GM23338 (cell line): Measurements from ENCODE around the gene EYA4. TPM values are rescaled to one million over a fixed set of nuclear protein-coding genes. Genes with fewer than 3 reads are reported as not detected.

Experiments
- ATAC-seq: fragments of 200-7000 bp; cut with Tn5 transposase; 3 replicates; pipeline ENCODE4 v1.9.1; 2020
- DNase-seq: peaks from one replicate; pipeline ENCODE4 v3.0.0-alpha.2; 2015; ENCODE audit warnings: low spot score
- H2AFZ ChIP-seq: fragments of 200-600 bp; sonication (generic); 2 replicates; pipeline ENCODE4 v1.8.0; 2016; ENCODE audit warnings: antibody characterized with exemption, mild to moderate bottlenecking, moderate library complexity
- H3F3A ChIP-seq: fragments of 200-600 bp; sonication (generic); replicated peaks from 2 replicates; pipeline ENCODE4 v1.8.0; 2017; ENCODE audit warnings: antibody characterized with exemption, mixed run types, low read depth
- H3K27ac ChIP-seq: fragments of 200-600 bp; sonication (generic); 2 replicates; pipeline ENCODE4 v1.6.1; 2016; ENCODE audit warnings: low read depth
- H3K27me3 ChIP-seq: fragments of 200-600 bp; sonication (generic); 2 replicates; pipeline ENCODE4 v1.8.0; 2016; ENCODE audit warnings: mild to moderate bottlenecking, mixed run types, moderate library complexity; ENCODE audit not compliant: insufficient read depth
- H3K36me3 ChIP-seq: fragments of 200-600 bp; sonication (generic); 2 replicates; pipeline ENCODE4 v1.8.0; 2016; ENCODE audit warnings: mild to moderate bottlenecking; ENCODE audit not compliant: insufficient read depth
- H3K4me1 ChIP-seq: fragments of 200-600 bp; sonication (generic); 2 replicates; pipeline ENCODE4 v1.8.0; 2016; ENCODE audit warnings: mild to moderate bottlenecking, moderate library complexity; ENCODE audit not compliant: insufficient read depth
- H3K4me2 ChIP-seq: fragments of 200-600 bp; sonication (generic); 2 replicates; pipeline ENCODE4 v1.7.1; 2017; ENCODE audit warnings: mixed run types
- H3K4me3 ChIP-seq: fragments of 200-600 bp; sonication (generic); 2 replicates; pipeline ENCODE4 v1.6.1; 2016; ENCODE audit warnings: mixed run types
- H3K79me2 ChIP-seq: fragments of 200-600 bp; sonication (generic); replicated peaks from 2 replicates; pipeline ENCODE4 v1.8.0; 2017; ENCODE audit warnings: mild to moderate bottlenecking; ENCODE audit not compliant: insufficient read depth
- H3K9me2 ChIP-seq: fragments of 200-600 bp; sonication (generic); 2 replicates; pipeline ENCODE4 v1.8.0; 2017; ENCODE audit not compliant: insufficient read depth
- H4K20me1 ChIP-seq: fragments of 200-600 bp; sonication (generic); replicated peaks from 2 replicates; pipeline ENCODE4 v1.8.0; 2017; ENCODE audit warnings: mild to moderate bottlenecking; ENCODE audit not compliant: insufficient read depth
- H3K27ac Mint-ChIP-seq: 2 replicates; pipeline ENCODE4 v1.8.0; 2020; ENCODE audit warnings: inconsistent platforms, mild to moderate bottlenecking, moderate library complexity, mixed read lengths
- H3K27me3 Mint-ChIP-seq: 3 replicates; pipeline ENCODE4 v1.8.0; 2022; ENCODE audit warnings: low read depth, mild to moderate bottlenecking, moderate library complexity, mixed read lengths, inconsistent platforms; ENCODE audit not compliant: insufficient read depth, poor library complexity
- H3K36me3 Mint-ChIP-seq: 3 replicates; pipeline ENCODE4 v1.8.0; 2021; ENCODE audit warnings: low read depth, mild to moderate bottlenecking, inconsistent platforms, moderate library complexity, mixed read lengths
- H3K4me1 Mint-ChIP-seq: 3 replicates; pipeline ENCODE4 v1.8.0; 2020; ENCODE audit warnings: mild to moderate bottlenecking, inconsistent platforms, mixed read lengths
- H3K4me3 Mint-ChIP-seq: 3 replicates; pipeline ENCODE4 v1.8.0; 2021; ENCODE audit warnings: moderate library complexity, mild to moderate bottlenecking, inconsistent platforms, mixed read lengths
- H3K9me3 Mint-ChIP-seq: 3 replicates; pipeline ENCODE4 v1.8.0; 2020; ENCODE audit warnings: moderate library complexity, mild to moderate bottlenecking, inconsistent platforms, mixed read lengths
- CREB1 ChIP-seq: fragments of 250-450 bp; sonication (Bioruptor Pico); IDR thresholded peaks from 2 replicates; pipeline ENCODE4 v1.5.0; 2020; ENCODE audit warnings: low read depth, mild to moderate bottlenecking, moderate library complexity
- EZH2phosphoT487 ChIP-seq: fragments of 200-600 bp; sonication (generic); IDR thresholded peaks from one replicate; pipeline ENCODE4 v1.8.1; 2018; ENCODE audit warnings: antibody characterized with exemption; ENCODE audit not compliant: unreplicated experiment
- ZNF114 ChIP-seq: fragments of 250-450 bp; sonication (Bioruptor Pico); IDR thresholded peaks from 2 replicates; pipeline ENCODE4 v1.5.0; 2020; ENCODE audit warnings: mild to moderate bottlenecking, moderate library complexity
- polyA plus RNA-seq: library from polyadenylated mRNA; unstranded; fragments of >200 nt; fragmentation: Nextera tagmentation; extraction: Ambion mirVana; gene quantifications from 2 replicates; pipeline ENCODE4 v1.2.1, GENCODE V29; 2016
- total RNA-seq: library from RNA; depleted of rRNA; stranded (reverse); fragments of >200 nt; shearing (Covaris generic); gene quantifications from 2 replicates; pipeline ENCODE4 v1.2.3, GENCODE V29; 2014
- TF ChIP-seq, protein P1 (sequence below): IDR thresholded peaks from 2 replicates; pipeline ENCODE4 v1.6.1; 2016; ENCODE audit warnings: antibody characterized with exemption
- TF ChIP-seq, protein P2 (sequence below): IDR thresholded peaks from one replicate; pipeline ENCODE4 v1.6.1; 2018; ENCODE audit warnings: antibody characterized with exemption; ENCODE audit not compliant: unreplicated experiment
- TF ChIP-seq, protein P3 (sequence below): fragments of 250-450 bp; sonication (Bioruptor Pico); IDR thresholded peaks from 2 replicates; pipeline ENCODE4 v1.5.0; 2020; ENCODE audit warnings: mild to moderate bottlenecking, moderate library complexity

Gene EYA4
- total and polyA plus RNA-seq, 2 experiments from 2014 or later: 0.05 to 0.21 TPM

DNA sequence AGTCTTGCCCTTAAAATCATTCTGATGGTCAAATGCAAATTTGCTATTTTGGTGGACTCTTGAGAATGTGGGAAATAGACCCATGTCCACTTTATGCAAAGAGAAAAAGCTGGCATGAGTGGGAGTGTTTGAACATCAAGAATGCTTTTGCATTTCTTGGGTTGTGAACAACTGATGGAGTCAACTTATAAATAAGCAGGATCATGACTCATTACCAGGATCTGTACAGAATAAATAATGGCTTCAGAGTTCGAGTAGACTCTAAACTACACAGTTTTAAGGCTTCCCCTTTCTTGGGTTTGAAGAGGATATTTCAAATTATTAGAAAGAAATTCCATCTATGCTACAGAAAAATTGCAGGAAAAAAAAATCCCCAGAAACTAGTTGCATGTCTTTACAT is 195.5 kb downstream of the EYA4 start:
- H3K27ac Mint-ChIP-seq: no peak overlapping the region
- H3K9me3 Mint-ChIP-seq: no peaks in the 10 kb centered on the region
- H3K27me3 Mint-ChIP-seq: peaks cover 2% of the 10 kb centered on the region
- H3K36me3 Mint-ChIP-seq: no peaks in the 10 kb centered on the region
- H3K4me1 ChIP-seq: peaks cover 10% of the 10 kb centered on the region
- H3K79me2 ChIP-seq: no peaks in the 10 kb centered on the region
- no peak overlapping the region for H3K27ac ChIP-seq
- no peaks in the 10 kb centered on the region for H3K36me3 ChIP-seq
- no peak for TF ChIP-seq ZNF114 (CRISPR knock-in tag)
- TF ChIP-seq, protein P1, sequence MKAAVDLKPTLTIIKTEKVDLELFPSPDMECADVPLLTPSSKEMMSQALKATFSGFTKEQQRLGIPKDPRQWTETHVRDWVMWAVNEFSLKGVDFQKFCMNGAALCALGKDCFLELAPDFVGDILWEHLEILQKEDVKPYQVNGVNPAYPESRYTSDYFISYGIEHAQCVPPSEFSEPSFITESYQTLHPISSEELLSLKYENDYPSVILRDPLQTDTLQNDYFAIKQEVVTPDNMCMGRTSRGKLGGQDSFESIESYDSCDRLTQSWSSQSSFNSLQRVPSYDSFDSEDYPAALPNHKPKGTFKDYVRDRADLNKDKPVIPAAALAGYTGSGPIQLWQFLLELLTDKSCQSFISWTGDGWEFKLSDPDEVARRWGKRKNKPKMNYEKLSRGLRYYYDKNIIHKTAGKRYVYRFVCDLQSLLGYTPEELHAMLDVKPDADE: no peak
- TF ChIP-seq CREB1: no peak
- TF ChIP-seq, protein P2, sequence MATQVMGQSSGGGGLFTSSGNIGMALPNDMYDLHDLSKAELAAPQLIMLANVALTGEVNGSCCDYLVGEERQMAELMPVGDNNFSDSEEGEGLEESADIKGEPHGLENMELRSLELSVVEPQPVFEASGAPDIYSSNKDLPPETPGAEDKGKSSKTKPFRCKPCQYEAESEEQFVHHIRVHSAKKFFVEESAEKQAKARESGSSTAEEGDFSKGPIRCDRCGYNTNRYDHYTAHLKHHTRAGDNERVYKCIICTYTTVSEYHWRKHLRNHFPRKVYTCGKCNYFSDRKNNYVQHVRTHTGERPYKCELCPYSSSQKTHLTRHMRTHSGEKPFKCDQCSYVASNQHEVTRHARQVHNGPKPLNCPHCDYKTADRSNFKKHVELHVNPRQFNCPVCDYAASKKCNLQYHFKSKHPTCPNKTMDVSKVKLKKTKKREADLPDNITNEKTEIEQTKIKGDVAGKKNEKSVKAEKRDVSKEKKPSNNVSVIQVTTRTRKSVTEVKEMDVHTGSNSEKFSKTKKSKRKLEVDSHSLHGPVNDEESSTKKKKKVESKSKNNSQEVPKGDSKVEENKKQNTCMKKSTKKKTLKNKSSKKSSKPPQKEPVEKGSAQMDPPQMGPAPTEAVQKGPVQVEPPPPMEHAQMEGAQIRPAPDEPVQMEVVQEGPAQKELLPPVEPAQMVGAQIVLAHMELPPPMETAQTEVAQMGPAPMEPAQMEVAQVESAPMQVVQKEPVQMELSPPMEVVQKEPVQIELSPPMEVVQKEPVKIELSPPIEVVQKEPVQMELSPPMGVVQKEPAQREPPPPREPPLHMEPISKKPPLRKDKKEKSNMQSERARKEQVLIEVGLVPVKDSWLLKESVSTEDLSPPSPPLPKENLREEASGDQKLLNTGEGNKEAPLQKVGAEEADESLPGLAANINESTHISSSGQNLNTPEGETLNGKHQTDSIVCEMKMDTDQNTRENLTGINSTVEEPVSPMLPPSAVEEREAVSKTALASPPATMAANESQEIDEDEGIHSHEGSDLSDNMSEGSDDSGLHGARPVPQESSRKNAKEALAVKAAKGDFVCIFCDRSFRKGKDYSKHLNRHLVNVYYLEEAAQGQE: no peak
- no peak for TF ChIP-seq EZH2phosphoT487
- TF ChIP-seq, protein P3, sequence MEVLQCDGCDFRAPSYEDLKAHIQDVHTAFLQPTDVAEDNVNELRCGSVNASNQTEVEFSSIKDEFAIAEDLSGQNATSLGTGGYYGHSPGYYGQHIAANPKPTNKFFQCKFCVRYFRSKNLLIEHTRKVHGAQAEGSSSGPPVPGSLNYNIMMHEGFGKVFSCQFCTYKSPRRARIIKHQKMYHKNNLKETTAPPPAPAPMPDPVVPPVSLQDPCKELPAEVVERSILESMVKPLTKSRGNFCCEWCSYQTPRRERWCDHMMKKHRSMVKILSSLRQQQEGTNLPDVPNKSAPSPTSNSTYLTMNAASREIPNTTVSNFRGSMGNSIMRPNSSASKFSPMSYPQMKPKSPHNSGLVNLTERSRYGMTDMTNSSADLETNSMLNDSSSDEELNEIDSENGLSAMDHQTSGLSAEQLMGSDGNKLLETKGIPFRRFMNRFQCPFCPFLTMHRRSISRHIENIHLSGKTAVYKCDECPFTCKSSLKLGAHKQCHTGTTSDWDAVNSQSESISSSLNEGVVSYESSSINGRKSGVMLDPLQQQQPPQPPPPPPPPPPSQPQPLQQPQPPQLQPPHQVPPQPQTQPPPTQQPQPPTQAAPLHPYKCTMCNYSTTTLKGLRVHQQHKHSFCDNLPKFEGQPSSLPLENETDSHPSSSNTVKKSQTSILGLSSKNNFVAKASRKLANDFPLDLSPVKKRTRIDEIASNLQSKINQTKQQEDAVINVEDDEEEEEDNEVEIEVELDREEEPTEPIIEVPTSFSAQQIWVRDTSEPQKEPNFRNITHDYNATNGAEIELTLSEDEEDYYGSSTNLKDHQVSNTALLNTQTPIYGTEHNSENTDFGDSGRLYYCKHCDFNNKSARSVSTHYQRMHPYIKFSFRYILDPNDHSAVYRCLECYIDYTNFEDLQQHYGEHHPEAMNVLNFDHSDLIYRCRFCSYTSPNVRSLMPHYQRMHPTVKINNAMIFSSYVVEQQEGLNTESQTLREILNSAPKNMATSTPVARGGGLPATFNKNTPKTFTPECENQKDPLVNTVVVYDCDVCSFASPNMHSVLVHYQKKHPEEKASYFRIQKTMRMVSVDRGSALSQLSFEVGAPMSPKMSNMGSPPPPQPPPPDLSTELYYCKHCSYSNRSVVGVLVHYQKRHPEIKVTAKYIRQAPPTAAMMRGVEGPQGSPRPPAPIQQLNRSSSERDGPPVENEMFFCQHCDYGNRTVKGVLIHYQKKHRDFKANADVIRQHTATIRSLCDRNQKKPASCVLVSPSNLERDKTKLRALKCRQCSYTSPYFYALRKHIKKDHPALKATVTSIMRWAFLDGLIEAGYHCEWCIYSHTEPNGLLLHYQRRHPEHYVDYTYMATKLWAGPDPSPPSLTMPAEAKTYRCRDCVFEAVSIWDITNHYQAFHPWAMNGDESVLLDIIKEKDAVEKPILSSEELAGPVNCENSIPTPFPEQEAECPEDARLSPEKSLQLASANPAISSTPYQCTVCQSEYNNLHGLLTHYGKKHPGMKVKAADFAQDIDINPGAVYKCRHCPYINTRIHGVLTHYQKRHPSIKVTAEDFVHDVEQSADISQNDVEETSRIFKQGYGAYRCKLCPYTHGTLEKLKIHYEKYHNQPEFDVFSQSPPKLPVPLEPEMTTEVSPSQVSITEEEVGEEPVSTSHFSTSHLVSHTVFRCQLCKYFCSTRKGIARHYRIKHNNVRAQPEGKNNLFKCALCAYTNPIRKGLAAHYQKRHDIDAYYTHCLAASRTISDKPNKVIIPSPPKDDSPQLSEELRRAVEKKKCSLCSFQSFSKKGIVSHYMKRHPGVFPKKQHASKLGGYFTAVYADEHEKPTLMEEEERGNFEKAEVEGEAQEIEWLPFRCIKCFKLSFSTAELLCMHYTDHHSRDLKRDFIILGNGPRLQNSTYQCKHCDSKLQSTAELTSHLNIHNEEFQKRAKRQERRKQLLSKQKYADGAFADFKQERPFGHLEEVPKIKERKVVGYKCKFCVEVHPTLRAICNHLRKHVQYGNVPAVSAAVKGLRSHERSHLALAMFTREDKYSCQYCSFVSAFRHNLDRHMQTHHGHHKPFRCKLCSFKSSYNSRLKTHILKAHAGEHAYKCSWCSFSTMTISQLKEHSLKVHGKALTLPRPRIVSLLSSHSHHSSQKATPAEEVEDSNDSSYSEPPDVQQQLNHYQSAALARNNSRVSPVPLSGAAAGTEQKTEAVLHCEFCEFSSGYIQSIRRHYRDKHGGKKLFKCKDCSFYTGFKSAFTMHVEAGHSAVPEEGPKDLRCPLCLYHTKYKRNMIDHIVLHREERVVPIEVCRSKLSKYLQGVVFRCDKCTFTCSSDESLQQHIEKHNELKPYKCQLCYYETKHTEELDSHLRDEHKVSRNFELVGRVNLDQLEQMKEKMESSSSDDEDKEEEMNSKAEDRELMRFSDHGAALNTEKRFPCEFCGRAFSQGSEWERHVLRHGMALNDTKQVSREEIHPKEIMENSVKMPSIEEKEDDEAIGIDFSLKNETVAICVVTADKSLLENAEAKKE (CRISPR knock-in tag): no peak
- H4K20me1 ChIP-seq: no peaks in the 10 kb centered on the region
- no peaks in the 10 kb centered on the region for H3K9me2 ChIP-seq
- no peak overlapping the region for H3K4me3 Mint-ChIP-seq
- ATAC-seq: no peak
- H2AFZ ChIP-seq: no peak overlapping the region
- no peaks in the 10 kb centered on the region for H3K27me3 ChIP-seq
- H3K4me3 ChIP-seq: no peak overlapping the region
- no peak for DNase-seq
- H3K4me1 Mint-ChIP-seq: peaks cover 12% of the 10 kb centered on the region
- no peak overlapping the region for H3K4me2 ChIP-seq
- H3F3A ChIP-seq: no peaks in the 10 kb centered on the region
